GM18502 (cell line): ENCODE measurements around the gene MARCKS.

Source experiments
- ATAC-seq: cut with Tn5 transposase; IDR thresholded peaks from one replicate; pipeline ENCODE4 v1.9.1; 2021; ENCODE audit warnings: mild to moderate bottlenecking; ENCODE audit not compliant: unreplicated experiment, poor library complexity

The MARCKS gene

GRCh38 chr6:113848811-113849210 lies 8.3 kb upstream of the MARCKS start:
- ATAC-seq: no peak

DNA sequence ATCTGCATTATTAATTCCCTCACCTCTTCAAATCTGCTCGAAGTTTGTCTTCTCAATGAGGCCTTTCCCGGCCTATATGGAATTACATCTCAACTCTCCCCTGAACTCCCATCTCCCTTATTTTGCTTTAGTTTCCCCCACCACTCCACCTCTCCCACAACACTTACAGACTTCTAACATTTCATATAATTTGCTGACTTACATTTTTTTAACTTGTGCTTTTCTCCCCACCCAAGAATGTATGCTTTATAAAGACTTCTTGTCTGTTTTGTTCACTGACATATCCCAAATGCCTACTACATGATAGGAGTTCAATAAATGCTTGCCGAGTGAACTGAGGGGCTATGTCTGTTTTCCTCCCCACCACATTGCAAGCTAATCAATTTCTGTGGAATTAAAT lies 3.9 kb upstream of the MARCKS start:
- no peak for ATAC-seq

GRCh38 chr6:113854531-113855499 lies 2.3 kb upstream of the MARCKS start:
- peak; percentile 11 for ATAC-seq

- ATAC-seq: no peak
These were observed 1.4 kb upstream of the MARCKS start for GRCh38 chr6:113855500-113856374.

GRCh38 chr6:113856375-113856624 lies 845 bp upstream of the MARCKS start:
- no peak for ATAC-seq

- ATAC-seq: no peak
These were observed 673 bp downstream of the MARCKS start for GRCh38 chr6:113857556-113858479.

- ATAC-seq: peak; percentile 78
These were observed 1.6 kb downstream of the MARCKS start for GRCh38 chr6:113858480-113859348.

GRCh38 chr6:113859349-113860180 lies 2.4 kb downstream of the MARCKS start:
- ATAC-seq: peak; percentile 2

DNA sequence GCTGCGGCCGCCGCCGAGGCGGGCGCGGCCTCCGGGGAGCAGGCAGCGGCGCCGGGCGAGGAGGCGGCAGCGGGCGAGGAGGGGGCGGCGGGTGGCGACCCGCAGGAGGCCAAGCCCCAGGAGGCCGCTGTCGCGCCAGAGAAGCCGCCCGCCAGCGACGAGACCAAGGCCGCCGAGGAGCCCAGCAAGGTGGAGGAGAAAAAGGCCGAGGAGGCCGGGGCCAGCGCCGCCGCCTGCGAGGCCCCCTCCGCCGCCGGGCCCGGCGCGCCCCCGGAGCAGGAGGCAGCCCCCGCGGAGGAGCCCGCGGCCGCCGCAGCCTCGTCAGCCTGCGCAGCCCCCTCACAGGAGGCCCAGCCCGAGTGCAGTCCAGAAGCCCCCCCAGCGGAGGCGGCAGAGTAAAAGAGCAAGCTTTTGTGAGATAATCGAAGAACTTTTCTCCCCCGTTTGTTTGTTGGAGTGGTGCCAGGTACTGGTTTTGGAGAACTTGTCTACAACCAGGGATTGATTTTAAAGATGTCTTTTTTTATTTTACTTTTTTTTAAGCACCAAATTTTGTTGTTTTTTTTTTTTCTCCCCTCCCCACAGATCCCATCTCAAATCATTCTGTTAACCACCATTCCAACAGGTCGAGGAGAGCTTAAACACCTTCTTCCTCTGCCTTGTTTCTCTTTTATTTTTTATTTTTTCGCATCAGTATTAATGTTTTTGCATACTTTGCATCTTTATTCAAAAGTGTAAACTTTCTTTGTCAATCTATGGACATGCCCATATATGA lies 3.2 kb downstream of the MARCKS start:
- no peak for ATAC-seq

DNA sequence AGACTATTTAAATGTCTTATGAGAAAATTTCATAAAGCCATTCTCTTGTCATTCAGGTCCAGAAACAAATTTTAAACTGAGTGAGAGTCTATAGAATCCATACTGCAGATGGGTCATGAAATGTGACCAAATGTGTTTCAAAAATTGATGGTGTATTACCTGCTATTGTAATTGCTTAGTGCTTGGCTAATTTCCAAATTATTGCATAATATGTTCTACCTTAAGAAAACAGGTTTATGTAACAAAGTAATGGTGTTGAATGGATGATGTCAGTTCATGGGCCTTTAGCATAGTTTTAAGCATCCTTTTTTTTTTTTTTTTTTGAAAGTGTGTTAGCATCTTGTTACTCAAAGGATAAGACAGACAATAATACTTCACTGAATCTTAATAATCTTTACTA lies 5.0 kb downstream of the MARCKS start:
- no peak for ATAC-seq

GRCh38 chr6:113870917-113871316 lies 13.8 kb downstream of the MARCKS start:
- no peak for ATAC-seq

- no peak for ATAC-seq
These were observed 14.8 kb downstream of the MARCKS start for GRCh38 chr6:113871975-113872374.

GRCh38 chr6:113873043-113873667 lies 16.0 kb downstream of the MARCKS start:
- peak; percentile 97 for ATAC-seq

DNA sequence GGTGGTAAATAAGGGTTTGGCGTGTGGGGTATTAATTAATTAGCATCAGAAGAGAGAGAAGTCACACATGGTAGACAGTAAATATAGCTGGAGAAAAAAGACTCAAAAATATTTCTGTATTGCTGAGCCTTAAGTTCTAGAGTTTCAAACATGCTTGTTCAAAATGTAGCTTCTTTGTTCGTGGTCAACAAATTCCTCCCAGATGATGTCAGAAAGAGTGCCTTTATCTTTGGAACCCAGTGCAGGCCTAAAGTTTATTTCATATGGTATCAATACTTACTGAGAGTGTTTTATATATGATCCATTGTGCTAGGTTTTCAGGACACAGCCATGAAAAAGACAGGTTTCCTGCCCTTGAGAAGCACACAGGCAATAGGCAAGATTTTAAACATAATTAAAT lies 18.3 kb downstream of the MARCKS start:
- ATAC-seq: no peak

DNA sequence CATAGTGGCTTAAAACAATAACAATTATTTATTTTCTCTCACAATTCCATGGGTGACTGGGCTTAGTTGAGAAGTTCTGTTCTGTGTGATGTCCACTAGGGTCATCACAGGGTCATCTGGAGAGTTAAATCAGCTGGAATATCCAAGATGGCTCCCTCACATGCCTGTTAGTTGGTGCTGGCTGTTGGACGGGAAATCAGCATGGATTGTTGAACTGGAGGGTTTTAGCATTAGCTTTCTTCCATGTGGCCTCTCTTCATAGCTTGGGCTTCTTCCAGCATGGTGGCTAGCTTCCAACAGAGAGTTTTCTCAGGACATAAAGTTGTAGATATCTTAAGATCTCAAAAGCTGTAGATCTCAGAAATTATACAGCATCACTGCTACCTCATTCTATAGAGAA lies 19.6 kb downstream of the MARCKS start:
- ATAC-seq: no peak

DNA sequence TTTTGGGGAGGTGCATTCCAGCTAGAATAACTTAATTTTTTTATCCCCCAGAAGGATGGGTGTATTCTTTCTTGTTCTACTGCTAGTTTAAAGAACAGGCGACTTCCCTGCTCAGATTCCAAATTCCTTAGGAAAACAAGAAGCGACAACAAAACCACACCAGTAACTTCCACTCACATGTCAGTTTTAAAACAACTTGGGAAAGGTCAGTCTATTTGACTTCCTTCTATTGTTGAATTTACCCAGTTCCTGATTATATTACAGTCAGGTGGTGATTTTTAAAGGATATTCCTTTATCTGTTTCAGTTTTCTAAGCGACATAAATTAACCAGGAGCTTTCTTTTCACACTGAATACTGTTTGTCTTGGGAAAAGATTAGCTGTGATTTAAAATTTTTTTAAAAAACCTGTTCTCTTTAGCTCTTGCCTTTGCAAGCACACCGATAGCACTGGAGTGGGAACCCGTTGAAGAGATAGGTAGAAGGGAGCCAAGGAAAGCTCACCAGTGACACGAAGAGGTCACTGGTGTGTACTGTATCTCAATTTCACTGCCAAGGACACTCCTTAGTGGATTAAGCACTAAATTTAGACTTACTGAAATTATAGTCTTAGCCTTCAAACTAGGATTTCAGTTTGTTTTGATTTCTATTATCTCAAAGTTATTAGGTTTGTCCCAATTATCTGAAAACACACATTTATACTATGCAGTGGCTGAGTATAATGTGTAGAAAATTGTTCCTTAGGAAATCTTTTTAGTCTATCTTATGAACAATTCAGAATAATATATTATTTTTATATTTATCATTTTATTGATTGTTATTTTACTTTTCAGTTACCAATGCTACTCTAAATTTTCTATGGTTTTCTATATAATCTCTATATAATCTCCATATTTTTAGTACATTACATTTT lies 22.3 kb downstream of the MARCKS start:
- peak; percentile 100 for ATAC-seq
